Upper lobe of left lung (tissue), 6 donors: ENCODE measurements around the gene LRRC53. TPM values are rescaled to one million over a fixed set of nuclear protein-coding genes. Genes with fewer than 3 reads are reported as not detected.

Source experiments
- ATAC-seq, 2 donors: fragments of 200-7000 bp; cut with Tn5 transposase; one replicate each; pipeline ENCODE4 v1.9.1; 2022; ENCODE audit warnings: mild to moderate bottlenecking in 2 of 2, moderate library complexity in 2 of 2; ENCODE audit not compliant: low FRiP score in 2 of 2
- DNase-seq, 2 donors: peaks; one replicate each; pipeline ENCODE4 v3.0.0-alpha.2; 2019 to 2020
- H3K27ac ChIP-seq, 4 donors: fragments of 200-600 bp; sonication (generic); one replicate each; pipeline ENCODE4 v1.5.1; 2016 to 2019
- H3K27me3 ChIP-seq, 4 donors: fragments of 200-600 bp; sonication (generic); one replicate each; pipeline ENCODE4 v1.5.1; 2017 to 2019
- H3K36me3 ChIP-seq, 4 donors: fragments of 200-600 bp; sonication (generic); one replicate each; pipeline ENCODE4 v1.5.1; 2016 to 2019
- H3K4me1 ChIP-seq, 4 donors: fragments of 200-600 bp; sonication (generic); one replicate each; pipeline ENCODE4 v1.5.1; 2018 to 2019
- H3K4me3 ChIP-seq, 4 donors: fragments of 200-600 bp; sonication (generic); one replicate each; pipeline ENCODE4 v1.5.1; 2017 to 2019; ENCODE audit warnings: mild to moderate bottlenecking in 2 of 4, moderate library complexity in 1 of 4
- H3K9me3 ChIP-seq, 4 donors: fragments of 200-600 bp; sonication (generic); one replicate each; pipeline ENCODE4 v1.5.1; 2018 to 2019
- EP300 ChIP-seq, 4 donors: sonication (generic); formaldehyde crosslinking; IDR thresholded peaks; one replicate each; pipeline ENCODE4 v1.5.1; 2017; ENCODE audit warnings: antibody characterized with exemption in 4 of 4, control low read depth in 2 of 4
- POLR2A ChIP-seq, 4 donors: fragments of 450-650 bp; IDR thresholded peaks; one replicate each; pipeline ENCODE4 v1.5.1; 2016 to 2017; ENCODE audit warnings: antibody characterized with exemption in 4 of 4, mild to moderate bottlenecking in 2 of 4
- POLR2AphosphoS5 ChIP-seq, 2 donors: sonication (generic); formaldehyde crosslinking; IDR thresholded peaks; one replicate each; pipeline ENCODE4 v1.5.1; 2017; ENCODE audit warnings: antibody characterized with exemption in 2 of 2
- WGBS, 2 donors: methylation state at CpG; one replicate each; pipeline ENCODE4 v1.1.5; 2017 to 2018; 5-methylcytosine and 5-hydroxymethylcytosine counted together
- total RNA-seq, 6 donors: library from RNA; depleted of rRNA in 4 of 6; stranded (reverse); fragments of >200 nt in 4 of 6; gene quantifications; one replicate each; pipeline versions ENCODE4 v1.1.0 to v1.2.1, GENCODE V29; 2016 to 2021
- TF ChIP-seq, protein P1 (sequence below), 6 experiments: fragments of 450-650 bp in 4 of 6; fragments of 200-600 bp in 2 of 6; sonication (generic) in 2 of 6; IDR thresholded peaks; one replicate each; pipeline ENCODE4 v1.5.1; 2016 to 2019; ENCODE audit warnings: antibody characterized with exemption in 6 of 6
- donor health status: DM: no; HTN: no; CAD: no; lungs with moderate emphysema.
- donor health status: DM: no; HTN: yes; CAD: no; lungs with severe emphysema.

LRRC53 gene
- total RNA-seq, 6 donors from 2014 or later = not detected

DNA sequence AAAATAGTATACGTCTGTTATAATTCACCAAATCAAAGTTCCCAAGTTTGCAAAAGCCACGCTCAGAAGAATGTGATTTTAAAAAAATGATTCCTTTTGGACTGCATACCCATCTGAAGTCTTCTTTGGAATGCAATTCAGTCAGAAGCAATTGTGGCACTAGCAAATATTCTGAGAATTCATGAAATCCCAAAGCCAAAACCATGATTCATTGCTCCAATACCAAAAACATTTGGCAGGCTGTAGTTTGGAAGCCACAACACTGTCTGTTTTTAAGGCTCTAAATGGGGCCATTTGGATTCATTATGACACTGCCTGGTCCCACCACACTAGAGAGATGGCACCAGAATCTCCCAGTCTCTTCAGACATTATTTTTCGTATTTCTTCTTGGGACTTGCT, 21.8 kb upstream of the LRRC53 start:
- no peaks in the 10 kb centered on the region for H3K27me3 ChIP-seq
- no peak for TF ChIP-seq EP300 (IDR thresholded peaks at IDR 0.05)
- TF ChIP-seq, protein P1, sequence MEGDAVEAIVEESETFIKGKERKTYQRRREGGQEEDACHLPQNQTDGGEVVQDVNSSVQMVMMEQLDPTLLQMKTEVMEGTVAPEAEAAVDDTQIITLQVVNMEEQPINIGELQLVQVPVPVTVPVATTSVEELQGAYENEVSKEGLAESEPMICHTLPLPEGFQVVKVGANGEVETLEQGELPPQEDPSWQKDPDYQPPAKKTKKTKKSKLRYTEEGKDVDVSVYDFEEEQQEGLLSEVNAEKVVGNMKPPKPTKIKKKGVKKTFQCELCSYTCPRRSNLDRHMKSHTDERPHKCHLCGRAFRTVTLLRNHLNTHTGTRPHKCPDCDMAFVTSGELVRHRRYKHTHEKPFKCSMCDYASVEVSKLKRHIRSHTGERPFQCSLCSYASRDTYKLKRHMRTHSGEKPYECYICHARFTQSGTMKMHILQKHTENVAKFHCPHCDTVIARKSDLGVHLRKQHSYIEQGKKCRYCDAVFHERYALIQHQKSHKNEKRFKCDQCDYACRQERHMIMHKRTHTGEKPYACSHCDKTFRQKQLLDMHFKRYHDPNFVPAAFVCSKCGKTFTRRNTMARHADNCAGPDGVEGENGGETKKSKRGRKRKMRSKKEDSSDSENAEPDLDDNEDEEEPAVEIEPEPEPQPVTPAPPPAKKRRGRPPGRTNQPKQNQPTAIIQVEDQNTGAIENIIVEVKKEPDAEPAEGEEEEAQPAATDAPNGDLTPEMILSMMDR (IDR thresholded peaks at IDR 0.05) = no peak
- TF ChIP-seq POLR2A (IDR thresholded peaks at IDR 0.05) = no peak
- H3K36me3 ChIP-seq = no peaks in the 10 kb centered on the region
- H3K9me3 ChIP-seq = no peaks in the 10 kb centered on the region
- DNase-seq (no peak), ATAC-seq (peak in 1 of 2 donors; percentile 29)
- no peaks in the 10 kb centered on the region for H3K4me1 ChIP-seq
- no peak overlapping the region for H3K4me3 ChIP-seq
- WGBS, 2 donors = 65 to 84% methylated on average over 3 of the region's 3 CpGs
- no peak overlapping the region for H3K27ac ChIP-seq

DNA sequence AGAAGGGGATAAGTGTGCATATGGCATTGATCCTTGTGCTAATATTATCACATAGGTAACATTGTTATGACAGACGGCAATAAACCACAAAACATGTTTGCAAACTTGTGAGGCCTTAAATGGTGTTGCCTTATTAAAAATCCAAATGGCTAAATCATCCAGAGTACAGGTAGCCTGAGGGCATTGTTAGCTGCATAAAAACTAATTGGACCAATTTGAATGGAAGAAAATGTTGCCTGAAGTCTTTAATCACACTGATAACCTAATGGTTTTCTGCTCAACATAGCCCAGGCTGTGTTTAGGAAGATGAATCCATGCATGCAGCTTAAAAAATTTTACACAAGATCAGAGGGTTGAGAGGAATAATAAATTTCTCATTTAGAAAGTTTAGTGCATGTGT, 19.4 kb upstream of the LRRC53 start:
- ATAC-seq (no peak), DNase-seq (no peak)
- WGBS, 2 donors = 77 to 85% methylated on average over 1 of the region's 1 CpG
- no peak overlapping the region for H3K27ac ChIP-seq
- no peaks in the 10 kb centered on the region for H3K36me3 ChIP-seq
- no peaks in the 10 kb centered on the region for H3K4me1 ChIP-seq
- TF ChIP-seq, protein P1 (IDR thresholded peaks at IDR 0.05) = no peak
- TF ChIP-seq EP300 (IDR thresholded peaks at IDR 0.05) (no peak), POLR2AphosphoS5 (IDR thresholded peaks at IDR 0.05) (no peak), POLR2A (IDR thresholded peaks at IDR 0.05) (no peak)
- no peaks in the 10 kb centered on the region for H3K27me3 ChIP-seq
- no peak overlapping the region for H3K4me3 ChIP-seq
- H3K9me3 ChIP-seq = no peaks in the 10 kb centered on the region

DNA sequence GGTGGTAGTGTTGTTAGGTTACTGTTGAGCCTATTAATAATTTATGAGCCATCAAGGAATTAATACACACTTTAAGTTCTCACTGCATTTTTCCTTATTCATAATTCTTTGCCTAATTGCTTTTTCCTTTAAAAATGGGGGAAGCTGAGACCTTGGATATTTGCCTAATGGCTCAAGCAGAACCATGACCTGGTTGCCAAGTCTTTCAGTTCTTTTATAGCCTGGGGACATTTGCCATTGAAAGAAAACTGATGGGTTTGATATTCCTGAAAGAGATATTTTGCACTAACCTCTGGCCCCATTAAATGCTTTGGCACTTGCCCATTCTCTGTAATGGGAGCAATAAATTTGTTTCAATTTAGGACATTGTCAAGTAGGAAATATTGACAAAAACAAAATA, 18.5 kb upstream of the LRRC53 start:
- TF ChIP-seq, protein P1 (IDR thresholded peaks at IDR 0.05) = no peak
- TF ChIP-seq POLR2AphosphoS5 (IDR thresholded peaks at IDR 0.05) (no peak), POLR2A (IDR thresholded peaks at IDR 0.05) (no peak), EP300 (IDR thresholded peaks at IDR 0.05) (no peak)
- no peaks in the 10 kb centered on the region for H3K9me3 ChIP-seq
- H3K36me3 ChIP-seq = no peaks in the 10 kb centered on the region
- no peaks in the 10 kb centered on the region for H3K4me1 ChIP-seq
- ATAC-seq (no peak), DNase-seq (no peak)
- H3K4me3 ChIP-seq = no peak overlapping the region
- no peak overlapping the region for H3K27ac ChIP-seq
- no peaks in the 10 kb centered on the region for H3K27me3 ChIP-seq

DNA sequence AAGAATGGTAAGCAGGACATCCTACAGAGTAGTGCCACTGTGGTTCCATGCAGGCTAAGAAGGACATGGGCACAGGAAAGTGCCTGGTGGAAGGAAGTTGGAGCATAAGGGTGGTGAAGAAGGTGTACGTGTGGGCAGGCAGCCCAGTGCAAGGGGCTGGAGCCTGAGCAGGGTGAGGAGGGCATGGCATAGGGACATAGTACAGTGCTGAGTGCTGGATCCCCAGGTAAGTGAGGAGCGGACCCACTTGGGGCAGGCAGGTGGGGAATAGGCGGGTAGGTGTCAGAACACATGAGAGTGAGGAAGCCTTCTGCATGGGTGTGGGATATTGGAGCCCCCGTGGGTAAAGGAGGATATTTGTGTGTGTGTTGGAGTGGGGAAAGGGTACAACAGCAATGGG, 15.7 kb upstream of the LRRC53 start:
- peak in 1 of 2 donors; percentile 40 for ATAC-seq
- no peaks in the 10 kb centered on the region for H3K4me1 ChIP-seq

DNA sequence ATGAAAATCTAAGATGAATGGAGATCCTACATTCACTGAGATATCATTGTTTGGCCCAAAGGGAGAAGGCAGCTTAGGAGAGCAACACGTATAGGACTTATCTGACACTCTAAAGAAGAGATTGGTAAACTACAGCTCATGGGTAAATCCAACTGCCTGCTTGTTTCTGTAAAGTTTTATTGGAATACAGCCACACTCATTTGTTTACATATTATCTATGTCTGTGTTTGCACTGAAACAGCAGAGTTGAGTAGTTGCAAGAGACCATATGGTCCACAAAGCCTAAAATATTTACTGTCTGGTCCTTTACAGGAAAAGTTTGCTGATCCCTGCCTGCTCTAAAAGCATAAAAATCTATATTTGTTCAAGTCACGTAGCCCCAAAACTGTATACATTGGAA, 14.3 kb upstream of the LRRC53 start:
- no peaks in the 10 kb centered on the region for H3K9me3 ChIP-seq
- H3K36me3 ChIP-seq = no peaks in the 10 kb centered on the region
- ATAC-seq (no peak), DNase-seq (no peak)
- H3K4me3 ChIP-seq = no peak overlapping the region
- TF ChIP-seq, protein P1 (IDR thresholded peaks at IDR 0.05) = no peak
- TF ChIP-seq POLR2AphosphoS5 (IDR thresholded peaks at IDR 0.05) = no peak
- no peak for TF ChIP-seq POLR2A (IDR thresholded peaks at IDR 0.05)
- no peak for TF ChIP-seq EP300 (IDR thresholded peaks at IDR 0.05)
- no peak overlapping the region for H3K27ac ChIP-seq
- 55 to 56% methylated on average over 2 of the region's 2 CpGs for WGBS, 2 donors
- no peaks in the 10 kb centered on the region for H3K27me3 ChIP-seq
- no peaks in the 10 kb centered on the region for H3K4me1 ChIP-seq

More for the DNA sequence above, 15.7 kb upstream of the LRRC53 start:
- 83 to 92% methylated on average over 4 of the region's 4 CpGs for WGBS, 2 donors
- H3K9me3 ChIP-seq = no peaks in the 10 kb centered on the region
- H3K27ac ChIP-seq = no peak overlapping the region
- no peak overlapping the region for H3K4me3 ChIP-seq
- no peaks in the 10 kb centered on the region for H3K27me3 ChIP-seq
- DNase-seq = peak in 1 of 2 donors; percentile 0
- H3K36me3 ChIP-seq = no peaks in the 10 kb centered on the region
- TF ChIP-seq EP300 (IDR thresholded peaks at IDR 0.05) (no peak), POLR2A (IDR thresholded peaks at IDR 0.05) (no peak), POLR2AphosphoS5 (IDR thresholded peaks at IDR 0.05) (no peak)
- TF ChIP-seq, protein P1 (IDR thresholded peaks at IDR 0.05) = no peak
